Measurements from ENCODE around the gene ABCC3. TPM values are rescaled to one million over a fixed set of nuclear protein-coding genes. Genes with fewer than 3 reads are reported as not detected.

ABCC3 gene
- total RNA-seq, 1 experiment from 2014 or later: 293 TPM

DNA sequence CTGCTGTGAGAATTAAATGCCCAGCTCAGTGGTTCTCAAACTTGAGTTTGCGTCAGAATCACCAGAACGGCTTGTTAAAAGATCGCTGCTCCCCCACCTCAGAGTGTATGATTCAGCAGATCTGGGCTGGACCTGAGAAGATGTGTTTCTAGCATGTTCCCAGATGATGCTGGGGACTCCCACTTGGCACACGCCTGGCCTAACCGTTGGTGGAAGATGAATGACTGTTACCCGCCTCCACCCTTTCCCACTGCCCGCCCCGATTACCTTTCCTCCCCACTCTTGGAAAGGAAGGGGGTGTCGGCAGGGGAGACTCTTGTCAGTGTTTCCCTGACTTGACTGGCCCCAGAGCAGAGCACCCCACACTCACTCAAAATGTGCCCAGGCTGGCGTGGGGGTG is 29.3 kb upstream of the ABCC3 start:
- TF ChIP-seq, protein P1, sequence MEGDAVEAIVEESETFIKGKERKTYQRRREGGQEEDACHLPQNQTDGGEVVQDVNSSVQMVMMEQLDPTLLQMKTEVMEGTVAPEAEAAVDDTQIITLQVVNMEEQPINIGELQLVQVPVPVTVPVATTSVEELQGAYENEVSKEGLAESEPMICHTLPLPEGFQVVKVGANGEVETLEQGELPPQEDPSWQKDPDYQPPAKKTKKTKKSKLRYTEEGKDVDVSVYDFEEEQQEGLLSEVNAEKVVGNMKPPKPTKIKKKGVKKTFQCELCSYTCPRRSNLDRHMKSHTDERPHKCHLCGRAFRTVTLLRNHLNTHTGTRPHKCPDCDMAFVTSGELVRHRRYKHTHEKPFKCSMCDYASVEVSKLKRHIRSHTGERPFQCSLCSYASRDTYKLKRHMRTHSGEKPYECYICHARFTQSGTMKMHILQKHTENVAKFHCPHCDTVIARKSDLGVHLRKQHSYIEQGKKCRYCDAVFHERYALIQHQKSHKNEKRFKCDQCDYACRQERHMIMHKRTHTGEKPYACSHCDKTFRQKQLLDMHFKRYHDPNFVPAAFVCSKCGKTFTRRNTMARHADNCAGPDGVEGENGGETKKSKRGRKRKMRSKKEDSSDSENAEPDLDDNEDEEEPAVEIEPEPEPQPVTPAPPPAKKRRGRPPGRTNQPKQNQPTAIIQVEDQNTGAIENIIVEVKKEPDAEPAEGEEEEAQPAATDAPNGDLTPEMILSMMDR (IDR thresholded peaks at IDR 0.05; ENCODE audit: unreplicated experiment): no peak
- Mint-ChIP-seq H3K36me3 (ENCODE audit: insufficient read depth, unreplicated experiment) (no peaks in the 10 kb centered on the region), H3K27ac (ENCODE audit: low read depth, unreplicated experiment) (no peak overlapping the region), H3K4me1 (ENCODE audit: insufficient read depth, unreplicated experiment) (no peaks in the 10 kb centered on the region), H3K27me3 (ENCODE audit: insufficient read depth, unreplicated experiment) (peaks cover 35% of the 10 kb centered on the region), H3K9me3 (ENCODE audit: unreplicated experiment) (no peaks in the 10 kb centered on the region), H3K4me3 (ENCODE audit: unreplicated experiment) (no peak overlapping the region)
- no peak for DNase-seq (ENCODE audit: unreplicated experiment)
- ChIA-PET POLR2A (interaction anchor here (0.7 kb wide), 1 partner anchor 16 kb away, joined by 4 read pairs; no protein-coding TSS in a partner anchor), CTCF (interaction anchor here (1.5 kb wide), 1 partner anchor 55 kb away, joined by 6 read pairs; no protein-coding TSS in a partner anchor)
- no TSS peak for BruUV-seq (replicated peaks)
- intact Hi-C loops (cut with micrococcal nuclease): no loop called here

DNA sequence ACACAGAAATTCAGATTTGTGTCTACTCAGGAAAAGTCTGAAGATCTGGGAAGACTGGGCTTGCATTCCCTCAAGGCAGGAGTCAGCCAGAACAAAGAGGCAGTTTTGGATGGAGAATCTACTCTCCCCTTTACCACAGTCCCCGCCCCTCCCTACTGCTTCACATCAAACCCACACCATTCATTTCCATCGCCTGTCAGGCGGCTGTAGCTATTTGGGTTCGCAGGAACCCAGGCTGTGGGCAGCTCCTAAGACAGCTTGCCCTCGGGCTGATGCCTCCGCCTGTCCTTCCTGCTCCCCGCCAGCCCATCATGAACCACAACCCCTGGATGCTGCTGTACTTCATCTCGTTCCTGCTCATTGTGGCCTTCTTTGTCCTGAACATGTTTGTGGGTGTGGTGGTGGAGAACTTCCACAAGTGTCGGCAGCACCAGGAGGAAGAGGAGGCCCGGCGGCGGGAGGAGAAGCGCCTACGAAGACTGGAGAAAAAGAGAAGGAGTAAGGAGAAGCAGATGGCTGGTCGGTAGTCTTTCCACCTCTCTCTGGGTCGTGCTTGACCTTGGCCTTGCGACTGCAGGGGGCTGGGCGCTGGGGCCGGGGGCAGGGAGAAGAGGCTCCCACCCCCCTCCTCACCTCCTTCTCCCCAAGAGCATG is 27.0 kb upstream of the ABCC3 start:
- no peaks in the 10 kb centered on the region for H3K4me1 Mint-ChIP-seq (ENCODE audit: insufficient read depth, unreplicated experiment)
- no peak overlapping the region for H3K4me3 Mint-ChIP-seq (ENCODE audit: unreplicated experiment)
- DNase-seq (ENCODE audit: unreplicated experiment): no peak
- ChIA-PET POLR2A (interaction anchor here (0.5 kb wide), 1 partner anchor 7 kb away, joined by 3 read pairs; no protein-coding TSS in a partner anchor), CTCF (interaction anchor here (0.5 to 0.7 kb wide), 3 partner anchors 15 to 83 kb away, joined by 3 read pairs; no protein-coding TSS in a partner anchor)
- intact Hi-C loops (cut with micrococcal nuclease): no loop called here
- no peak overlapping the region for H3K27ac Mint-ChIP-seq (ENCODE audit: low read depth, unreplicated experiment)
- no TSS peak for BruUV-seq (replicated peaks)
- H3K36me3 Mint-ChIP-seq (ENCODE audit: insufficient read depth, unreplicated experiment): no peaks in the 10 kb centered on the region
- TF ChIP-seq, protein P1 (IDR thresholded peaks at IDR 0.05; ENCODE audit: unreplicated experiment): no peak
- H3K27me3 Mint-ChIP-seq (ENCODE audit: insufficient read depth, unreplicated experiment): peaks cover 13% of the 10 kb centered on the region
- H3K9me3 Mint-ChIP-seq (ENCODE audit: unreplicated experiment): no peaks in the 10 kb centered on the region

DNA sequence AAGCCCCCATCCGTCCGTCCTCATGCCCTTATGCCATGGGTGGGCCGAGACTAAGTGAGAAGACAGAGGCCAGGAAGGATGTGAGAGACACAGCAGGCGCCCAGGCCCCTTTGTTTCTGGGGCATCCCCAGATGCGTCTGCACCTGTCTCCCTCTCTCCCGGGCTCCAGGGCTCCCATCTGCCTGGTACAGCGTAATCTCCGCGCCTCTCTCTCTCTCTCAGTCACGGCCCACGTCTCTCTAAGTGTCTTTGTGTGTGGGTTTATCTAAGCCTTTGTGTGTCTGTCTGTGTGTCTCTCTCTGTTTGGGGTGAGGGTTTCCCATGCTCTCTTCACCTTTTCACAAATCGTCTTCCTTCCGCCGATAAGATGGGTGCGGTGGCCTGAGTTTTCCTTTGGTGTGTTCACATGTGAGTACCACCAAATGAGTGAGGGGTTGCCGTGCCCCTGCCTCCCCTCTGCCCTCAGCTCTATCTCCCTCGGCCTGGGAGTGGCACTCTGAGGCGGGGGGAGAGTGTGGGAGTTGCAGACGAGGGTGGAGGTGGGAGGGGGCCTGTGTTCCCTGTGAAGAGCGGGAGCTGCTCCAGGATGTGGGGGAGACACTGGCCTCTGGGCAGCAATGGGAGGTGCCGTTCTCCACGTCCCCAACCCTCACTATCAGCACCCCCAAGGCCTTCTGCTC is 25.8 kb upstream of the ABCC3 start:
- POLR2A ChIA-PET: interaction anchor here (0.6 kb wide), 1 partner anchor 19 kb away, joined by 3 read pairs; no protein-coding TSS in a partner anchor
- no peak for DNase-seq (ENCODE audit: unreplicated experiment)
- Mint-ChIP-seq H3K4me1 (ENCODE audit: insufficient read depth, unreplicated experiment) (no peaks in the 10 kb centered on the region), H3K4me3 (ENCODE audit: unreplicated experiment) (no peak overlapping the region), H3K27me3 (ENCODE audit: insufficient read depth, unreplicated experiment) (peaks cover 10% of the 10 kb centered on the region), H3K36me3 (ENCODE audit: insufficient read depth, unreplicated experiment) (no peaks in the 10 kb centered on the region), H3K27ac (ENCODE audit: low read depth, unreplicated experiment) (no peak overlapping the region), H3K9me3 (ENCODE audit: unreplicated experiment) (no peaks in the 10 kb centered on the region)
- BruUV-seq (replicated peaks): no TSS peak
- CTCF ChIA-PET: no interaction called here
- intact Hi-C loops (cut with micrococcal nuclease): no loop called here
- TF ChIP-seq, protein P1 (IDR thresholded peaks at IDR 0.05; ENCODE audit: unreplicated experiment): no peak

DNA sequence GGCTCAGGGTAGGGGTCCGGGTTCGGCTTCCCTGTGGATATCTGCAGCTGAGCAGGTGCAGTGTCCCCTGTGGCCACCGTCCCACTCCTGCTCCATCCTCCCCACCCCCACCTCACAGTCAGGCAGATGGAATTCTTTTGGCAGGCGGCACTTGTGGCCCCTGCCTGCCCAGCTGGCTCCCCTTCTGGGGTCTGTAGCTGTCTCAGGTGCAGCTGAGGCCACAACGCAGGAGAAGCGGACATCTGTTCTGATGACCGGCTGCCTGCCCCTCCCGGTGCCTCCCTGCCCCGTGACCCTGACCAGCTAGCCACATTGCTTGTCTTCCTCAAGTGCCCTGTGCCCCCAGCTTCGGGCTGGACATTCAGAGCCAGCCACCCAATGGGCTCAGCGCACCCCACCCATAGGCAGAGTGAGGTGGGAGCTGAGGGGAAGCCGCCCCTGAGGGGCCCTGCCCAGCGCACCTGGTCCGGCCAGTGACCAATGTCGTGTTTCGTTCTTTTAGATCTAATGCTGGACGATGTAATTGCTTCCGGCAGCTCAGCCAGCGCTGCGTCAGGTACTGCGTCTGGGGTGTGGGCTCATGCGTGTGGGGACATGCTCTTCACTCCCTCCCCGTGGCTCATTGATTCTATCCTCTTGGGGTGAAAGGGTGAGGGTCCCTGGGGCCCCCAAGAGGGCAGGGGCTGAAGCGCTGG is 25.2 kb upstream of the ABCC3 start:
- Mint-ChIP-seq H3K27ac (ENCODE audit: low read depth, unreplicated experiment) (no peak overlapping the region), H3K27me3 (ENCODE audit: insufficient read depth, unreplicated experiment) (peaks cover 10% of the 10 kb centered on the region), H3K36me3 (ENCODE audit: insufficient read depth, unreplicated experiment) (no peaks in the 10 kb centered on the region), H3K4me1 (ENCODE audit: insufficient read depth, unreplicated experiment) (no peaks in the 10 kb centered on the region), H3K9me3 (ENCODE audit: unreplicated experiment) (no peaks in the 10 kb centered on the region), H3K4me3 (ENCODE audit: unreplicated experiment) (no peak overlapping the region)
- DNase-seq (ENCODE audit: unreplicated experiment): no peak
- TF ChIP-seq, protein P1 (IDR thresholded peaks at IDR 0.05; ENCODE audit: unreplicated experiment): no peak
- BruUV-seq (replicated peaks): no TSS peak
- ChIA-PET CTCF (interaction anchor here (0.6 kb wide), 1 partner anchor 25 kb away, joined by 3 read pairs; no protein-coding TSS in a partner anchor), POLR2A (no interaction called here)
- intact Hi-C loops (cut with micrococcal nuclease): no loop called here

Data from MCF 10A (cell line).